Measurements from ENCODE around the gene GAPDHS. TPM values are rescaled to one million over a fixed set of nuclear protein-coding genes. Genes with fewer than 3 reads are reported as not detected.

Gene GAPDHS
- total RNA-seq, 1 experiment from 2014 or later = not detected

GRCh38 chr19:35569281-35569781, 36.1 kb downstream of the GAPDHS start:
- H3K27ac ChIP-seq (ENCODE audit: insufficient read length, low read depth, low read length) = no peak overlapping the region
- no peak overlapping the region for H2BK5ac ChIP-seq (ENCODE audit: insufficient read length, low read length)
- no peak overlapping the region for H4K8ac ChIP-seq (replicated peaks; ENCODE audit: insufficient read length, low read depth, low read length)
- peaks cover 2% of the 10 kb centered on the region for H4K20me1 ChIP-seq (ENCODE audit: control insufficient read depth, insufficient read depth, insufficient read length)
- H3K27me3 ChIP-seq (ENCODE audit: insufficient read depth, low read length) = no peaks in the 10 kb centered on the region
- H3K9ac ChIP-seq (ENCODE audit: extremely low read depth, insufficient read length, low read length) = no peak overlapping the region
- no peak overlapping the region for H2AFZ ChIP-seq (ENCODE audit: low read length)
- no peak for DNase-seq
- H3T11ph ChIP-seq (ENCODE audit: low read length) = no peak overlapping the region
- H3K4me2 ChIP-seq (ENCODE audit: insufficient read depth, insufficient read length, low read length) = no peak overlapping the region
- Mint-ChIP-seq H3K4me1 (peaks cover 6 to 7% of the 10 kb centered on the region in 2 experiments), H3K36me3 (ENCODE audit: insufficient read depth in 1 of 3, low read depth in 3 of 3) (no peaks in the 10 kb centered on the region), H3K27ac (no peak overlapping the region; a peak in 1 of 7 replicates), H3K9me3 (peaks cover 0 to 4% of the 10 kb centered on the region in 2 experiments; a peak in 1 of 5 replicates), H3K27me3 (ENCODE audit: low read depth) (peaks cover 29% of the 10 kb centered on the region), H3K4me3 (no peak overlapping the region)
- H2BK12ac ChIP-seq (ENCODE audit: insufficient read length, low read depth, low read length) = no peak overlapping the region
- no peak overlapping the region for H3K56ac ChIP-seq (ENCODE audit: insufficient read length, low read depth, low read length)
- no peak overlapping the region for H2BK15ac ChIP-seq (ENCODE audit: low read depth, low read length)
- H4K5ac ChIP-seq (ENCODE audit: insufficient read length, low read depth, low read length) = no peak overlapping the region
- H3K79me1 ChIP-seq (ENCODE audit: insufficient read depth, low read depth, low read length, poor library complexity, severe bottlenecking) = no peaks in the 10 kb centered on the region
- no CpG with 5 or more reads among the region's 5 CpGs for WGBS (ENCODE audit: extremely low coverage, insufficient read length, low lambda C conversion rate)
- no peak overlapping the region for H2AK5ac ChIP-seq (ENCODE audit: insufficient read length, low read length)
- H3K9me3 ChIP-seq (ENCODE audit: control insufficient read depth, low read depth, low read length) = no peaks in the 10 kb centered on the region
- no peaks in the 10 kb centered on the region for H3K4me1 ChIP-seq (ENCODE audit: insufficient read depth, low read length)
- TF ChIP-seq, protein P1, sequence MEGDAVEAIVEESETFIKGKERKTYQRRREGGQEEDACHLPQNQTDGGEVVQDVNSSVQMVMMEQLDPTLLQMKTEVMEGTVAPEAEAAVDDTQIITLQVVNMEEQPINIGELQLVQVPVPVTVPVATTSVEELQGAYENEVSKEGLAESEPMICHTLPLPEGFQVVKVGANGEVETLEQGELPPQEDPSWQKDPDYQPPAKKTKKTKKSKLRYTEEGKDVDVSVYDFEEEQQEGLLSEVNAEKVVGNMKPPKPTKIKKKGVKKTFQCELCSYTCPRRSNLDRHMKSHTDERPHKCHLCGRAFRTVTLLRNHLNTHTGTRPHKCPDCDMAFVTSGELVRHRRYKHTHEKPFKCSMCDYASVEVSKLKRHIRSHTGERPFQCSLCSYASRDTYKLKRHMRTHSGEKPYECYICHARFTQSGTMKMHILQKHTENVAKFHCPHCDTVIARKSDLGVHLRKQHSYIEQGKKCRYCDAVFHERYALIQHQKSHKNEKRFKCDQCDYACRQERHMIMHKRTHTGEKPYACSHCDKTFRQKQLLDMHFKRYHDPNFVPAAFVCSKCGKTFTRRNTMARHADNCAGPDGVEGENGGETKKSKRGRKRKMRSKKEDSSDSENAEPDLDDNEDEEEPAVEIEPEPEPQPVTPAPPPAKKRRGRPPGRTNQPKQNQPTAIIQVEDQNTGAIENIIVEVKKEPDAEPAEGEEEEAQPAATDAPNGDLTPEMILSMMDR (conservative IDR thresholded peaks at IDR 0.05) = no peak
- no peak overlapping the region for H3K14ac ChIP-seq (ENCODE audit: insufficient read depth, low read length)
- no peak overlapping the region for H4K91ac ChIP-seq (ENCODE audit: insufficient read length, low read depth, low read length)
- H3K79me2 ChIP-seq (ENCODE audit: insufficient read depth, low read length) = no peaks in the 10 kb centered on the region
- no peak overlapping the region for H3K4ac ChIP-seq (ENCODE audit: low read depth, low read length)
- H2BK120ac ChIP-seq (ENCODE audit: low read depth, low read length, poor library complexity, severe bottlenecking) = no peak overlapping the region
- H2BK20ac ChIP-seq (ENCODE audit: low read depth, low read length, poor library complexity, severe bottlenecking) = no peak overlapping the region
- no peak overlapping the region for H3K18ac ChIP-seq (ENCODE audit: insufficient read length, low read depth, low read length)
- H3K23me2 ChIP-seq (ENCODE audit: insufficient read length, low read depth, low read length, poor library complexity, severe bottlenecking) = no peaks in the 10 kb centered on the region
- no peak overlapping the region for H3K23ac ChIP-seq (ENCODE audit: insufficient read length, low read depth, low read length)

Data from H9 (cell line).